ENCODE results near the gene CCDC191. TPM values are rescaled to one million over a fixed set of nuclear protein-coding genes. Genes with fewer than 3 reads are reported as not detected.

CCDC191 gene
- total and polyA plus RNA-seq, 2 donors (not counting 1 experiment from before 2014, with no cell fraction given), result 1.7 to 3.3 TPM

- no peak for DNase-seq (ENCODE audit: low read depth in 2 of 2)
- Histone ChIP-seq H3K4me3 (replicated peaks in 1 of 4; ENCODE audit: control extremely low read depth in 1 of 4, insufficient read depth in 1 of 4, low read depth in 3 of 4, low read length in 4 of 4) (no peak overlapping the region), H2AFZ (ENCODE audit: low read length) (no peak overlapping the region), H3K9me3 (ENCODE audit: control insufficient read depth, insufficient read depth, low read depth, low read length) (no peaks in the 10 kb centered on the region), H3K4me2 (ENCODE audit: extremely low read depth, insufficient read depth, low read length) (no peak overlapping the region), H3K36me3 (ENCODE audit: control insufficient read depth, insufficient read depth, low read length) (no peaks in the 10 kb centered on the region), H4K20me1 (ENCODE audit: control insufficient read depth, extremely low read depth, insufficient read depth, low read length) (no peaks in the 10 kb centered on the region), H3K79me2 (ENCODE audit: control insufficient read depth, insufficient read depth, low read length) (no peaks in the 10 kb centered on the region), H3K4me1 (ENCODE audit: control insufficient read depth, extremely low read depth, insufficient read depth, low read length) (no peaks in the 10 kb centered on the region), H3K27ac (ENCODE audit: insufficient read depth, low read length) (no peak overlapping the region), H3K27me3 (ENCODE audit: control insufficient read depth, insufficient read depth, low read length) (no peaks in the 10 kb centered on the region), H3K9ac (ENCODE audit: insufficient read depth, low read length) (no peak overlapping the region)
- TF ChIP-seq CTCF (conservative IDR thresholded peaks at IDR 0.05 in 1 of 2, IDR thresholded peaks at IDR 0.05 in 1 of 2; ENCODE audit: low read depth in 1 of 2, low read length in 2 of 2) (no peak), EZH2 (IDR thresholded peaks at IDR 0.05; ENCODE audit: low read length, missing control alignments) (no peak)
These were observed 90.2 kb downstream of the CCDC191 start for GRCh38 chr3:113966172-113966571.

- Histone ChIP-seq H3K9ac (ENCODE audit: insufficient read depth, low read length) (no peak overlapping the region), H3K27me3 (ENCODE audit: control insufficient read depth, insufficient read depth, low read length) (no peaks in the 10 kb centered on the region), H3K36me3 (ENCODE audit: control insufficient read depth, insufficient read depth, low read length) (no peaks in the 10 kb centered on the region), H3K4me3 (replicated peaks in 1 of 4; ENCODE audit: control extremely low read depth in 1 of 4, insufficient read depth in 1 of 4, low read depth in 3 of 4, low read length in 4 of 4) (no peak overlapping the region), H2AFZ (ENCODE audit: low read length) (no peak overlapping the region), H3K4me1 (ENCODE audit: control insufficient read depth, extremely low read depth, insufficient read depth, low read length) (no peaks in the 10 kb centered on the region), H4K20me1 (ENCODE audit: control insufficient read depth, extremely low read depth, insufficient read depth, low read length) (no peaks in the 10 kb centered on the region), H3K4me2 (ENCODE audit: extremely low read depth, insufficient read depth, low read length) (no peak overlapping the region), H3K79me2 (ENCODE audit: control insufficient read depth, insufficient read depth, low read length) (no peaks in the 10 kb centered on the region), H3K9me3 (ENCODE audit: control insufficient read depth, insufficient read depth, low read depth, low read length) (no peaks in the 10 kb centered on the region), H3K27ac (ENCODE audit: insufficient read depth, low read length) (no peak overlapping the region)
- TF ChIP-seq CTCF (conservative IDR thresholded peaks at IDR 0.05 in 1 of 2, IDR thresholded peaks at IDR 0.05 in 1 of 2; ENCODE audit: low read depth in 1 of 2, low read length in 2 of 2) (no peak), EZH2 (IDR thresholded peaks at IDR 0.05; ENCODE audit: low read length, missing control alignments) (no peak)
- no peak for DNase-seq (ENCODE audit: low read depth in 2 of 2)
These were observed 92.4 kb downstream of the CCDC191 start for GRCh38 chr3:113963879-113964278.

GRCh38 chr3:113954091-113954685 is 102.1 kb downstream of the CCDC191 start:
- no peaks in the 10 kb centered on the region for H3K79me2 ChIP-seq (ENCODE audit: control insufficient read depth, insufficient read depth, low read length)
- H3K27ac ChIP-seq (ENCODE audit: insufficient read depth, low read length), result no peak overlapping the region
- no peaks in the 10 kb centered on the region for H3K36me3 ChIP-seq (ENCODE audit: control insufficient read depth, insufficient read depth, low read length)
- H3K9me3 ChIP-seq (ENCODE audit: control insufficient read depth, insufficient read depth, low read depth, low read length), result no peaks in the 10 kb centered on the region
- H3K9ac ChIP-seq (ENCODE audit: insufficient read depth, low read length), result no peak overlapping the region
- no peak overlapping the region for H3K4me3 ChIP-seq (replicated peaks in 1 of 4; ENCODE audit: control extremely low read depth in 1 of 4, insufficient read depth in 1 of 4, low read depth in 3 of 4, low read length in 4 of 4)
- H3K27me3 ChIP-seq (ENCODE audit: control insufficient read depth, insufficient read depth, low read length), result peaks cover under 1% of the 10 kb centered on the region
- TF ChIP-seq EZH2 (IDR thresholded peaks at IDR 0.05; ENCODE audit: low read length, missing control alignments), result no peak
- no peak for TF ChIP-seq CTCF (conservative IDR thresholded peaks at IDR 0.05 in 1 of 2, IDR thresholded peaks at IDR 0.05 in 1 of 2; ENCODE audit: low read depth in 1 of 2, low read length in 2 of 2)
- DNase-seq (ENCODE audit: low read depth in 2 of 2), result no peak
- H3K4me1 ChIP-seq (ENCODE audit: control insufficient read depth, extremely low read depth, insufficient read depth, low read length), result no peaks in the 10 kb centered on the region
- no peaks in the 10 kb centered on the region for H4K20me1 ChIP-seq (ENCODE audit: control insufficient read depth, extremely low read depth, insufficient read depth, low read length)
- H2AFZ ChIP-seq (ENCODE audit: low read length), result no peak overlapping the region
- no peak overlapping the region for H3K4me2 ChIP-seq (ENCODE audit: extremely low read depth, insufficient read depth, low read length)
